Naive thymus-derived CD4-positive, alpha-beta T cell (primary cell): ENCODE data around the gene COX10. TPM values are rescaled to one million over a fixed set of nuclear protein-coding genes. Genes with fewer than 3 reads are reported as not detected.

ENCODE experiments used
- ATAC-seq: fragments of 150-1000 bp; cut with Tn5 transposase; 2 replicates; pipeline ENCODE4 v1.10.0; 2021; ENCODE audit warnings: mild to moderate bottlenecking, moderate library complexity
- CTCF ChIA-PET: fragments of 350-600 bp; sonication (Branson Sonifier 250); formaldehyde crosslinking; loops from one replicate; lab custom pipeline; 2021; ENCODE audit warnings: antibody characterized with exemption; lab: Charles Lee
- POLR2A ChIA-PET: fragments of 350-600 bp; sonication (Branson Sonifier 250); formaldehyde crosslinking; loops from one replicate; lab custom pipeline; 2021; ENCODE audit warnings: antibody characterized with exemption, inconsistent platforms; lab: Charles Lee
- DNase-seq, 9 donors: peaks; one replicate each; pipeline versions ENCODE4 v3.0.0 to v3.0.0-alpha.2; 2020 to 2022; ENCODE audit warnings: mixed read lengths in 1 of 9
- H3K27ac ChIP-seq: one replicate; pipeline ENCODE4 v1.7.0; 2013; ENCODE audit warnings: mild to moderate bottlenecking, low read depth, low read length, moderate library complexity
- H3K27me3 ChIP-seq, 2 donors: one replicate each; pipeline ENCODE4 v1.7.0; 2013; ENCODE audit warnings: low read length in 2 of 2, mild to moderate bottlenecking in 2 of 2, moderate library complexity in 2 of 2; ENCODE audit not compliant: control insufficient read depth in 2 of 2, insufficient read depth in 2 of 2
- H3K36me3 ChIP-seq, 3 experiments: 1 replicate in 2 of 3; 2 replicates in 1 of 3; pipeline ENCODE4 v1.7.0; 2013; ENCODE audit warnings: low read length in 3 of 3, mild to moderate bottlenecking in 3 of 3, moderate library complexity in 1 of 3; ENCODE audit not compliant: insufficient read depth in 3 of 3, control insufficient read depth in 2 of 3
- H3K4me1 ChIP-seq, 2 donors: one replicate each; pipeline ENCODE4 v1.7.0; 2013; ENCODE audit warnings: low read length in 2 of 2, mild to moderate bottlenecking in 2 of 2, moderate library complexity in 1 of 2; ENCODE audit not compliant: control insufficient read depth in 2 of 2, insufficient read depth in 2 of 2
- H3K4me3 ChIP-seq: 2 replicates; pipeline ENCODE4 v1.7.0; 2013; ENCODE audit warnings: mild to moderate bottlenecking, low read length
- H3K9me3 ChIP-seq, 3 experiments: 1 replicate in 2 of 3; 2 replicates in 1 of 3; pipeline ENCODE4 v1.7.0; 2013; ENCODE audit warnings: low read length in 3 of 3; ENCODE audit not compliant: control insufficient read depth in 2 of 3
- H3K27ac Mint-ChIP-seq, 9 donors: one replicate each; pipeline ENCODE4 v1.8.0; 2020 to 2022; ENCODE audit warnings: mixed read lengths in 9 of 9, mild to moderate bottlenecking in 8 of 9, moderate library complexity in 5 of 9, inconsistent platforms in 2 of 9
- H3K27me3 Mint-ChIP-seq, 5 donors: one replicate each; pipeline ENCODE4 v1.8.0; 2021 to 2022; ENCODE audit warnings: mixed read lengths in 5 of 5, mild to moderate bottlenecking in 1 of 5
- H3K36me3 Mint-ChIP-seq, 5 donors: one replicate each; pipeline ENCODE4 v1.8.0; 2020 to 2022; ENCODE audit warnings: mixed read lengths in 5 of 5, mild to moderate bottlenecking in 3 of 5, inconsistent platforms in 1 of 5
- H3K4me1 Mint-ChIP-seq, 7 donors: one replicate each; pipeline ENCODE4 v1.8.0; 2020 to 2022; ENCODE audit warnings: mixed read lengths in 7 of 7, mild to moderate bottlenecking in 3 of 7, inconsistent platforms in 1 of 7
- H3K4me3 Mint-ChIP-seq, 10 donors: one replicate each; pipeline ENCODE4 v1.8.0; 2020 to 2022; ENCODE audit warnings: mild to moderate bottlenecking in 10 of 10, mixed read lengths in 10 of 10, moderate library complexity in 6 of 10, inconsistent platforms in 2 of 10
- H3K9me3 Mint-ChIP-seq, 11 donors: one replicate each; pipeline ENCODE4 v1.8.0; 2020 to 2022; ENCODE audit warnings: mixed read lengths in 11 of 11, mild to moderate bottlenecking in 4 of 11, inconsistent platforms in 1 of 11, moderate library complexity in 1 of 11
- intact Hi-C, 2 donors: fragments of 100-400 bp; cut with micrococcal nuclease; formaldehyde crosslinking; loops; one replicate each; pipeline ENCODE4 v1.15.1; 2023
- polyA plus RNA-seq, 2 donors: library from polyadenylated mRNA; unstranded; fragments of 300-500 nt; fragmentation: Illumina TruSeq; gene quantifications; one replicate each; pipeline ENCODE4 v1.2.3, GENCODE V29; 2021
- total RNA-seq, 6 experiments: library from RNA in 5 of 6; stranded (reverse) in 5 of 6; gene quantifications; 1 replicate in 5 of 6; 2 replicates in 1 of 6; pipeline ENCODE4 v1.2.3 and lab custom pipeline; 2021 to 2026

COX10 gene
- total and polyA plus RNA-seq, 7 experiments from 2014 or later: 16.2 to 30.6 (median 20.2) TPM

DNA sequence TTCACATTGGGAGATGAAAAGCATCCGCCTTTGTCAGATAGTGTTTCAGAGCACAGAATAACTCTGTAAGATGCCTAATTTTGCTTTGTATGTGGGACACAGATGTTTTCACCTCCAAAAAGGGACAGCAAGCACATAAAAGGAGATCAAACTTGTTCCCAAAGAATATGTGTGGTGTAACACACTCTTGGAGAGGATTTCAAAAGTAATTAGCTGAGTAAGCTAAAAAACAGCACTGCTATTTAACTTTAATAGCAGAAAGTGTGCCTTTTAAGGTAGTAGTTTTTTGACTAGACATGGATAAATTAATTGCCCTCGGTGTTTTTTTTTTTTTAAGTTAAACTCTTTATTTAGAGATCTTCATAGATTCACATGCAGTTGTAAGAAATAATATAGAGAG lies 65.2 kb downstream of the COX10 start:
- DNase-seq: no peak
- no peak for ATAC-seq
- H3K9me3 Mint-ChIP-seq: no peaks in the 10 kb centered on the region
- no peak overlapping the region for H3K4me3 Mint-ChIP-seq
- Histone ChIP-seq H3K4me1 (no peaks in the 10 kb centered on the region), H3K27ac (no peak overlapping the region), H3K4me3 (no peak overlapping the region), H3K36me3 (no peaks in the 10 kb centered on the region), H3K9me3 (no peaks in the 10 kb centered on the region), H3K27me3 (no peaks in the 10 kb centered on the region)
- intact Hi-C loops: loop anchor here in 1 of 2 donors (5.0 kb wide), 1 partner anchor 33 kb away; no protein-coding TSS in a partner anchor
- H3K27ac Mint-ChIP-seq: no peak overlapping the region
- H3K36me3 Mint-ChIP-seq: peaks cover 0 to 15% (median 7%) of the 10 kb centered on the region in 5 donors
- ChIA-PET POLR2A (interaction anchor here (1.1 kb wide), 1 partner anchor 167 kb away, joined by 3 read pairs; the partner anchor contains the start of gene HS3ST3B1), CTCF (no interaction called here)
- H3K4me1 Mint-ChIP-seq: peaks cover 8 to 27% (median 22%) of the 10 kb centered on the region in 7 donors
- H3K27me3 Mint-ChIP-seq: no peaks in the 10 kb centered on the region

DNA sequence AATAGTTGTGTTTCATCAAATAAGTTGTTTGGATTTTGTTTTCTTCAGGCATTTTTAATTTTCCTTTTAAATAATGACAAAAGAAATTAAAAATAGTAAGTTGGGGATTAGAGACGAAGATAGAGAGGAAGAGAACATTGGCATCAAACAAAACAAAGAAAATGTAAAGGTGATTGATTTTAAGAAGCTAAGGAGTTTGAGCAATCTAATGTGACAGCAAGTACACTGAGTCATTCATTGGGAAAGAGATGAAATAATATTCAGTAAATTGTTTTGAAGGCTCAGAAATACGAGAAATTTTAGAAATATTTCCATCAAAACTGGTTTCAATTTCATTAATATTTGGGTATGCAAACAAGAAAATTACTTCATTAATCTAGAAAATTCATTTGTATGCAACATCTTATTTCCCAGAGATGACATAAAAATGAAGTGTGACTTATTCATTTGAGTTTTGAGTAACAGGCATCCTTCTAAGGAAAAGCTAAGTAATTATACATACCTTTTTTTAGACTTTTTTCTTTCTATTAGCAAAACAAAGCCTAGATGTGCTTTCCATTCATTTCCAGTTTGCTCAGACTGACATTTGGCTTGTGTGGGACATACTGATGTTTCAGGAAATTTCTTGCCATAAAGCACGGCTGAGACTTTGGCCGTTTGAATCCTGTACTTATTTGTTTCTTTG lies 66.7 kb downstream of the COX10 start:
- Mint-ChIP-seq H3K27me3 (no peaks in the 10 kb centered on the region), H3K4me1 (peaks cover 0 to 20% (median 14%) of the 10 kb centered on the region in 7 donors), H3K27ac (no peak overlapping the region), H3K4me3 (no peak overlapping the region), H3K9me3 (no peaks in the 10 kb centered on the region), H3K36me3 (peaks cover 0 to 8% (median under 1%) of the 10 kb centered on the region in 5 donors)
- Histone ChIP-seq H3K9me3 (no peaks in the 10 kb centered on the region), H3K27ac (no peak overlapping the region), H3K36me3 (no peaks in the 10 kb centered on the region), H3K27me3 (no peaks in the 10 kb centered on the region), H3K4me3 (no peak overlapping the region), H3K4me1 (no peaks in the 10 kb centered on the region)
- intact Hi-C loops: no loop called here
- ChIA-PET POLR2A (interaction anchor here (0.8 kb wide), 1 partner anchor 11 kb away, joined by 4 read pairs; no protein-coding TSS in a partner anchor), CTCF (interaction anchor here (1.6 kb wide), 1 partner anchor 67 kb away, joined by 3 read pairs; no protein-coding TSS in a partner anchor)
- no peak for ATAC-seq
- DNase-seq: no peak

DNA sequence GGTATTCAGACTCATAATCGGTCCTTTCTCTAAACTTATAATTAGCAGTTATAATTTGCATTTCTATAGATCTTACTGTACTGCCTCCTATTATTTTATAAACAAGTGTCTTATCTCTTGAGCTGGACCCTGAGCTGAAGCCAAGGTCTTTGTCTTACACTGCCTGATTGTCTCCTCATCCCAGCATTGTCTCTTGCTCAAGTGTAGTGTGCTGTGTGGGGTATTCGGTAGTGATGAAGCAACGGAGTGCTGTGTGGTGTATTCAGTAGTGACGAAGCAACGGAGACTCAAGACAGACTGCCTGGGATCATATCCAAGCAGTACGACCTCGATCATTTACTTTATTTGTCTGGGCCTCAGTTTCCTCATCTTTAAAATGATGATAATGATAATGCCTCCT lies 69.3 kb downstream of the COX10 start:
- H3K9me3 Mint-ChIP-seq: no peaks in the 10 kb centered on the region
- no peaks in the 10 kb centered on the region for H3K27me3 Mint-ChIP-seq
- Histone ChIP-seq H3K9me3 (no peaks in the 10 kb centered on the region), H3K27me3 (no peaks in the 10 kb centered on the region), H3K27ac (no peak overlapping the region), H3K4me1 (no peaks in the 10 kb centered on the region), H3K4me3 (no peak overlapping the region), H3K36me3 (no peaks in the 10 kb centered on the region)
- ATAC-seq: no peak
- intact Hi-C loops: no loop called here
- H3K4me1 Mint-ChIP-seq: peaks cover 5 to 31% (median 21%) of the 10 kb centered on the region in 7 donors
- H3K27ac Mint-ChIP-seq: no peak overlapping the region
- H3K4me3 Mint-ChIP-seq: no peak overlapping the region
- peaks cover 0 to 6% (median 0%) of the 10 kb centered on the region in 5 donors for H3K36me3 Mint-ChIP-seq
- ChIA-PET CTCF (no interaction called here), POLR2A (no interaction called here)
- no peak for DNase-seq

DNA sequence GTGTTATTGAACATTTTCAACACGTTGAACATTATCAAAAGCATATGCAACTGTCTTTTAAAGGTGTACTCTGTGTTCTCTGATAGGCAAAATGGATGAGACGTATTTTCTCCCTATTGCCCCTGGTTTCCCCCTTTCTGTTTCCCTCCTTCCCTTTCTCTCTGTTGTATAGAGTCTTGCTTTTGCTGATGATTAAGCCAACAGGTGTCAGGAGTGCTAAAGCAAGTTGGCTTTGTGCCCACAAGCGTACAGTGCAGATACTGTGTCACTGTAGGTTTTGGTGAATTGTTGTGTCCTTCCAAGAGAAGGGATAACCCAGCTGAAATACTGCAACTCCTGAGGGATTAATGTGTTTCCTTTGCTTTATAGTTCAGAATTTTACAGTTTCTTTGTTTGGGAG lies 74.4 kb downstream of the COX10 start:
- Mint-ChIP-seq H3K36me3 (peaks cover 5 to 33% (median 12%) of the 10 kb centered on the region in 5 donors), H3K4me1 (peaks cover 12 to 40% (median 31%) of the 10 kb centered on the region in 7 donors), H3K9me3 (peaks cover 0 to 18% (median 0%) of the 10 kb centered on the region in 11 donors), H3K4me3 (no peak overlapping the region), H3K27me3 (no peaks in the 10 kb centered on the region), H3K27ac (peak overlapping the region in 2 of 9 donors; percentile 34 to 67)
- Histone ChIP-seq H3K36me3 (no peaks in the 10 kb centered on the region), H3K4me1 (no peaks in the 10 kb centered on the region), H3K9me3 (no peaks in the 10 kb centered on the region), H3K27ac (no peak overlapping the region), H3K27me3 (no peaks in the 10 kb centered on the region), H3K4me3 (no peak overlapping the region)
- POLR2A ChIA-PET: no interaction called here
- intact Hi-C loops: no loop called here
- CTCF ChIA-PET: no interaction called here
- DNase-seq: peak in 1 of 9 donors; percentile 2
- no peak for ATAC-seq

DNA sequence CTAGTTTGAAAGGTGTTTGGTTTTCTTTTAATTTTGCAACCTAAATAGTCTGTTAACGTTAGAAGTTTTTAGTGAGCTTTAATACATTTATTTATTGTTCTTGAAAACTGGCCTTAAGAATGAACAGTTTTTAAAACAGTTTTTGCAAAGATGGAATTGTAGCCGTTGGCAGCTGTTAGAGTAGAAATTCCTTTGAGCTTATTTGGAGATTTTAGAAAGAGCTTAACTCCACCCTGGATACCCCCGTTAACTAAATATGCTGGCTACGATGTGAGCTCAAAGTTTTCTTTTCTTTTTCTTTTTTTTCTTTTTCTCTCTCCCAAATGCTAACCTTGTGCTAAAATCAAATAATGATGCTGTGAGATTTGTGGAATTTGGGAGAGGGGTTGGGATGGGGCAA lies 75.2 kb downstream of the COX10 start:
- H3K27ac ChIP-seq: no peak overlapping the region
- no peaks in the 10 kb centered on the region for H3K4me1 ChIP-seq
- intact Hi-C loops: no loop called here
- H3K27ac Mint-ChIP-seq: no peak overlapping the region
- no peak for ATAC-seq
- DNase-seq: no peak
- H3K36me3 Mint-ChIP-seq: peaks cover 5 to 32% (median 12%) of the 10 kb centered on the region in 5 donors
- H3K9me3 Mint-ChIP-seq: peaks cover 0 to 18% (median 0%) of the 10 kb centered on the region in 11 donors
- ChIA-PET CTCF (interaction anchor here (0.8 kb wide), 1 partner anchor 18 kb away, joined by 3 read pairs; no protein-coding TSS in a partner anchor), POLR2A (no interaction called here)
- no peaks in the 10 kb centered on the region for H3K27me3 ChIP-seq
- no peak overlapping the region for H3K4me3 ChIP-seq
- H3K4me3 Mint-ChIP-seq: no peak overlapping the region
- H3K9me3 ChIP-seq: no peaks in the 10 kb centered on the region
- H3K36me3 ChIP-seq: no peaks in the 10 kb centered on the region
- no peaks in the 10 kb centered on the region for H3K27me3 Mint-ChIP-seq
- H3K4me1 Mint-ChIP-seq: peaks cover 12 to 43% (median 34%) of the 10 kb centered on the region in 7 donors

DNA sequence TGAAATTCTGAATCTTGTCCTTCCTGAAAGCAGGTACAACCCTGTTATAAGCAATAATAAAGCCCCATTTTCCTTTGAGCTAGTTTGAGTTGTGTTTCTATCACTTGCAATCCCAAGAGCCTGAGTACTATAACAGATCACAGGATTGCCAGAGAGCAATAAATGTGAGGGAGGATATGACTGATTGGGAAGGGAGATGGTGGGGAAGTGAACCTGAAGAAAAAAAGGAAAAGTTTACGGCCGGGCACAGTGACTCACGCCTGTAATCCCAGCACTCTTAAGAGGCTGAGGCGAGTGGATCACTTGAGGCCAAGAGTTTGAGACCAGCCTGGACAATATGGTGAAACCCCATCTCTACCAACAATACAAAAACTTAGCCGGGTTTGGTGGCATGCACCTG lies 80.4 kb downstream of the COX10 start:
- no peak for ATAC-seq

More for the DNA sequence above, 80.4 kb downstream of the COX10 start:
- POLR2A ChIA-PET: no interaction called here
- Mint-ChIP-seq H3K9me3 (peaks cover 0 to 24% (median 0%) of the 10 kb centered on the region in 11 donors), H3K4me3 (no peak overlapping the region), H3K27me3 (no peaks in the 10 kb centered on the region), H3K4me1 (peaks cover 18 to 51% (median 36%) of the 10 kb centered on the region in 7 donors), H3K27ac (peak overlapping the region in 1 of 9 donors; percentile 37), H3K36me3 (peaks cover 5 to 54% (median 24%) of the 10 kb centered on the region in 5 donors)
- Histone ChIP-seq H3K9me3 (no peaks in the 10 kb centered on the region), H3K27me3 (no peaks in the 10 kb centered on the region), H3K27ac (no peak overlapping the region), H3K36me3 (no peaks in the 10 kb centered on the region), H3K4me3 (no peak overlapping the region), H3K4me1 (no peaks in the 10 kb centered on the region)
- no peak for DNase-seq
- CTCF ChIA-PET: interaction anchor here (0.5 kb wide), 1 partner anchor 762 kb away, joined by 3 read pairs; no protein-coding TSS in a partner anchor
- intact Hi-C loops: loop anchor here in 1 of 2 donors (10.0 kb wide), 1 partner anchor 55 kb away; no protein-coding TSS in a partner anchor
